Smooth muscle cell (in vitro differentiated cells): ENCODE measurements around the gene SYCP3. TPM values are rescaled to one million over a fixed set of nuclear protein-coding genes. Genes with fewer than 3 reads are reported as not detected.
"Not testable (repeated sequence)": the region's sequence is repeated elsewhere in the genome, so short reads cannot be mapped to it uniquely, and the experiment has no call there.

Source experiments
- DNase-seq: peaks from one replicate; lab custom pipeline; 2025; ENCODE audit not compliant: unreplicated experiment; lab: John Stamatoyannopoulos, UW
- H2AFZ ChIP-seq: fragments of 200-600 bp; sonication (generic); 2 replicates; pipeline ENCODE4 v1.6.0; 2016; ENCODE audit warnings: antibody characterized with exemption, low read depth, mild to moderate bottlenecking
- H3F3A ChIP-seq: fragments of 200-600 bp; sonication (generic); 2 replicates; pipeline ENCODE4 v1.6.0; 2017; ENCODE audit warnings: antibody characterized with exemption, low read depth
- H3K27ac ChIP-seq: fragments of 200-600 bp; sonication (generic); 2 replicates; pipeline ENCODE4 v1.5.1; 2016; ENCODE audit warnings: low read depth, mild to moderate bottlenecking
- H3K27me3 ChIP-seq: fragments of 200-600 bp; sonication (generic); 2 replicates; pipeline ENCODE4 v1.6.1; 2016; ENCODE audit warnings: low read depth, mild to moderate bottlenecking
- H3K36me3 ChIP-seq: fragments of 200-600 bp; sonication (generic); 2 replicates; pipeline ENCODE4 v1.5.1; 2016; ENCODE audit warnings: low read depth
- H3K4me1 ChIP-seq: fragments of 200-600 bp; sonication (generic); 2 replicates; pipeline ENCODE4 v1.5.1; 2016; ENCODE audit warnings: low read depth
- H3K4me2 ChIP-seq: fragments of 200-600 bp; sonication (generic); 2 replicates; pipeline ENCODE4 v1.6.0; 2016; ENCODE audit warnings: mild to moderate bottlenecking
- H3K4me3 ChIP-seq: fragments of 200-600 bp; sonication (generic); 2 replicates; pipeline ENCODE4 v1.5.1; 2016; ENCODE audit warnings: mild to moderate bottlenecking
- H3K79me2 ChIP-seq: fragments of 200-600 bp; sonication (generic); 2 replicates; pipeline ENCODE4 v1.6.0; 2016; ENCODE audit warnings: low read depth, mild to moderate bottlenecking
- H3K9ac ChIP-seq: fragments of 200-600 bp; sonication (generic); 2 replicates; pipeline ENCODE4 v1.6.0; 2016; ENCODE audit warnings: low read depth
- H3K9me3 ChIP-seq: fragments of 200-600 bp; sonication (generic); replicated peaks from 2 replicates; pipeline ENCODE4 v1.5.1; 2016; ENCODE audit warnings: low read depth
- H4K20me1 ChIP-seq: fragments of 200-600 bp; sonication (generic); 2 replicates; pipeline ENCODE4 v1.6.0; 2016; ENCODE audit warnings: low read depth
- WGBS: methylation state at CpG from one replicate; pipeline ENCODE4 v1.1.7; 2016; ENCODE audit warnings: low lambda C conversion rate; 5-methylcytosine and 5-hydroxymethylcytosine counted together
- polyA plus RNA-seq: library from polyadenylated mRNA; unstranded; fragments of >200 nt; fragmentation: Nextera tagmentation; extraction: Ambion mirVana; gene quantifications from 2 replicates; pipeline ENCODE4 v1.2.1, GENCODE V29; 2016
- total RNA-seq: library from RNA; depleted of rRNA; stranded (reverse); fragments of >200 nt; gene quantifications from 2 replicates; pipeline ENCODE4 v1.2.3, GENCODE V29; 2014
- TF ChIP-seq, protein P1 (sequence below): fragments of 200-600 bp; sonication (generic); IDR thresholded peaks from 2 replicates; pipeline ENCODE4 v1.5.1; 2017; ENCODE audit warnings: borderline replicate concordance, mild to moderate bottlenecking, antibody characterized with exemption; ENCODE audit not compliant: insufficient read depth, poor library complexity, severe bottlenecking

SYCP3 gene
- total and polyA plus RNA-seq, 2 experiments from 2014 or later: 1.1 to 3.6 TPM

DNA sequence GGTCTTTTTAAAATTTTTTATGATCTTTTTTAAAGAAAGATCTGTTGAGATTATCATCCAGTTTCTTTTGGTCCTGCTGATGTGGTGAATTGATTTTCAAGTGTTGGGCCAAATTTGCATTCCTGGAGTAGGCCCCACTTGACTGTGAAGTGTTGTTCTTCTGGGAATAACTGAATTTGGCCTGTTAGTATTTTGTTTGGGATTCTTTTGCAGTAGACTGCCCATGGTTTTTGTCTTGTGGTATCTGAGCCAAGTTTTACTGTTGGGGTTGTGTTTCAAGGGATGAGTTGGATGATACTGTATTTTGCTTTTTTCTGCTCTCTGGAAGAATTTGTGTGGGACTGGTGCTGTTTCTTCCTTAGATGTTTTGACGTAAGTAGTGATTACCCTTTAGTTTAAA lies 4.0 kb upstream of the SYCP3 start:
- Histone ChIP-seq H3K4me3 (no peak overlapping the region), H2AFZ (no peak overlapping the region), H3K27ac (no peak overlapping the region), H4K20me1 (no peaks in the 10 kb centered on the region), H3K27me3 (no peaks in the 10 kb centered on the region), H3K36me3 (peaks cover 4% of the 10 kb centered on the region), H3K4me1 (no peaks in the 10 kb centered on the region), H3K79me2 (no peaks in the 10 kb centered on the region), H3K9ac (no peak overlapping the region), H3K4me2 (no peak overlapping the region), H3K9me3 (no peaks in the 10 kb centered on the region), H3F3A (no peaks in the 10 kb centered on the region)
- WGBS: 90% methylated on average over 1 of the region's 1 CpG
- TF ChIP-seq, protein P1, sequence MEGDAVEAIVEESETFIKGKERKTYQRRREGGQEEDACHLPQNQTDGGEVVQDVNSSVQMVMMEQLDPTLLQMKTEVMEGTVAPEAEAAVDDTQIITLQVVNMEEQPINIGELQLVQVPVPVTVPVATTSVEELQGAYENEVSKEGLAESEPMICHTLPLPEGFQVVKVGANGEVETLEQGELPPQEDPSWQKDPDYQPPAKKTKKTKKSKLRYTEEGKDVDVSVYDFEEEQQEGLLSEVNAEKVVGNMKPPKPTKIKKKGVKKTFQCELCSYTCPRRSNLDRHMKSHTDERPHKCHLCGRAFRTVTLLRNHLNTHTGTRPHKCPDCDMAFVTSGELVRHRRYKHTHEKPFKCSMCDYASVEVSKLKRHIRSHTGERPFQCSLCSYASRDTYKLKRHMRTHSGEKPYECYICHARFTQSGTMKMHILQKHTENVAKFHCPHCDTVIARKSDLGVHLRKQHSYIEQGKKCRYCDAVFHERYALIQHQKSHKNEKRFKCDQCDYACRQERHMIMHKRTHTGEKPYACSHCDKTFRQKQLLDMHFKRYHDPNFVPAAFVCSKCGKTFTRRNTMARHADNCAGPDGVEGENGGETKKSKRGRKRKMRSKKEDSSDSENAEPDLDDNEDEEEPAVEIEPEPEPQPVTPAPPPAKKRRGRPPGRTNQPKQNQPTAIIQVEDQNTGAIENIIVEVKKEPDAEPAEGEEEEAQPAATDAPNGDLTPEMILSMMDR: no peak
- no peak for DNase-seq

DNA sequence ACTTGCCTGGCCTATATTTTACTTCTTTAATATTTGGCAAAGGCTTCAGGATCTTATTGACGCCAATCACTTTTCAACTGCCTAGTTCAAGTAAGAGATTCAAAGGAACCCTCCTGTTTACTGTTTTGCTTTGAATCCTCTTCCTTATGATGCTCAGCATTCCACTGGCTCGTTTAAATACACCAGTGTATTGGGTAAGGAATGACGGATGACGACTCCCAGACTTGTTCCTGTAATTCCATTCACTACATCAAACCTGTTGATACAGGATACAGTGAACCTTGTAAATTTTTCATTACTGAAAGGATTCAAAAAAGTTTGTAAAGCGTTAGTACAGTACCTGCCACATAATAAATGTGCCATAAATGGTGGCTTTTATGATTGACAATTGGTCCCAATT lies 1.7 kb upstream of the SYCP3 start:
- no peak overlapping the region for H3K4me2 ChIP-seq
- H3K27ac ChIP-seq: no peak overlapping the region
- H3K36me3 ChIP-seq: no peaks in the 10 kb centered on the region
- TF ChIP-seq, protein P1: no peak
- no peak overlapping the region for H2AFZ ChIP-seq
- H3K27me3 ChIP-seq: no peaks in the 10 kb centered on the region
- no peak overlapping the region for H3K4me3 ChIP-seq
- no peak for DNase-seq
- no peaks in the 10 kb centered on the region for H3K79me2 ChIP-seq
- no peaks in the 10 kb centered on the region for H3K4me1 ChIP-seq
- WGBS: 72% methylated on average over 5 of the region's 5 CpGs
- no peak overlapping the region for H3K9ac ChIP-seq
- no peaks in the 10 kb centered on the region for H3K9me3 ChIP-seq
- H4K20me1 ChIP-seq: no peaks in the 10 kb centered on the region
- no peaks in the 10 kb centered on the region for H3F3A ChIP-seq

- Histone ChIP-seq H3K79me2 (no peaks in the 10 kb centered on the region), H3K4me1 (no peaks in the 10 kb centered on the region), H3K36me3 (no peaks in the 10 kb centered on the region), H3K27me3 (no peaks in the 10 kb centered on the region), H4K20me1 (no peaks in the 10 kb centered on the region), H3K4me2 (no peak overlapping the region), H3K9ac (no peak overlapping the region), H3K4me3 (no peak overlapping the region), H3K9me3 (no peaks in the 10 kb centered on the region), H2AFZ (no peak overlapping the region), H3F3A (no peaks in the 10 kb centered on the region), H3K27ac (no peak overlapping the region)
- TF ChIP-seq, protein P1: no peak
- DNase-seq: no peak
- 93% methylated on average over 5 of the region's 5 CpGs for WGBS
Measured at GRCh38 chr12:101740566-101740965, 1.3 kb upstream of the SYCP3 start.

- no peaks in the 10 kb centered on the region for H3K36me3 ChIP-seq
- H3K4me1 ChIP-seq: no peaks in the 10 kb centered on the region
- no peak for DNase-seq
- H3K79me2 ChIP-seq: no peaks in the 10 kb centered on the region
- no peak overlapping the region for H3K9ac ChIP-seq
- no peaks in the 10 kb centered on the region for H3K9me3 ChIP-seq
- H3K4me2 ChIP-seq: no peak overlapping the region
- H3K27me3 ChIP-seq: no peaks in the 10 kb centered on the region
- TF ChIP-seq, protein P1: no peak
- no peaks in the 10 kb centered on the region for H3F3A ChIP-seq
- H4K20me1 ChIP-seq: no peaks in the 10 kb centered on the region
- WGBS: 93% methylated on average over 6 of the region's 6 CpGs
- no peak overlapping the region for H3K27ac ChIP-seq
- no peak overlapping the region for H3K4me3 ChIP-seq
- no peak overlapping the region for H2AFZ ChIP-seq
Measured at GRCh38 chr12:101737476-101737875, 1.8 kb downstream of the SYCP3 start.

DNA sequence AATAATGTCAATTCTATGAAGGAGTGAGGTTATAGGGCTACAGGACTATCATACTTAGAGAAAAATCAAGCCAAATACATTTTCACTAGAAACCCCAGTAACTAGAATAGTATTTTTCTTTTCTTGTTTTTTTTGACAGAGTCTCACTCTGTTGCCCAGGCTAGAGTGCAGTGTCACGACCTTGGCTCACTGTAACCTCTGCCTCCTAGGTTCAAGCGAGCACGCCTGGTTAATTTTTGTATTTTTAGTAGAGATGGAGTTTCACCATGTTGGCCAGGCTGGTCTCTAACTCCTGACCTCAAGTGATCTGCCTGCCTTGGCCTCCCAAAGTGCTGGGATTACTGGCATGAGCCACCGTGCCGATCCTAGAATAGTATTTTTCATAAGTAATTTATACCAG lies 4.8 kb downstream of the SYCP3 start:
- not testable (repeated sequence) for H3F3A ChIP-seq, H3K9ac ChIP-seq, H3K27me3 ChIP-seq, H3K27ac ChIP-seq, H2AFZ ChIP-seq, H3K36me3 ChIP-seq, H3K79me2 ChIP-seq, H3K4me3 ChIP-seq, H3K4me1 ChIP-seq, DNase-seq, H4K20me1 ChIP-seq, H3K4me2 ChIP-seq, H3K9me3 ChIP-seq
- 92% methylated on average over 5 of the region's 5 CpGs for WGBS
